GM12891 (cell line): ENCODE data around the gene TMEM218.
A peak's percentile ranks its signal among the peaks of the same experiment; 100 is the strongest.
"Not testable (repeated sequence)": the region's sequence is repeated elsewhere in the genome, so short reads cannot be mapped to it uniquely, and the experiment has no call there.

Experiments
- DNase-seq: peaks from one replicate; pipeline ENCODE4 v3.0.0; 2011; ENCODE audit warnings: low spot score; ENCODE audit not compliant: insufficient read length
- FAIRE-seq: peaks from 2 replicates; lab custom pipeline; 2011; peaks lifted over from hg19 to GRCh38; lab: Jason Lieb, UNC
- PAX5 ChIP-seq: IDR thresholded peaks from 2 replicates; pipeline ENCODE4 v1.6.1; 2011; ENCODE audit warnings: low read length, moderate library complexity, mild to moderate bottlenecking; ENCODE audit not compliant: insufficient read depth, severe bottlenecking
- POLR2A ChIP-seq: IDR thresholded peaks from 2 replicates; pipeline ENCODE4 v1.6.1; 2011; ENCODE audit warnings: low read depth, low read length, control low read depth
- POLR2AphosphoS5 ChIP-seq: IDR thresholded peaks from 2 replicates; pipeline ENCODE4 v1.6.1; 2011; ENCODE audit warnings: low read depth, low read length, control low read depth
- POU2F2 ChIP-seq: IDR thresholded peaks from 2 replicates; pipeline ENCODE4 v1.6.1; 2011; ENCODE audit warnings: low read depth, mild to moderate bottlenecking, control low read depth, low read length, moderate library complexity
- SPI1 ChIP-seq: IDR thresholded peaks from 2 replicates; pipeline ENCODE4 v1.6.1; 2011; ENCODE audit warnings: low read depth, low read length, control low read depth
- TAF1 ChIP-seq: IDR thresholded peaks from 2 replicates; pipeline ENCODE4 v1.6.1; 2011; ENCODE audit warnings: low read depth, low read length, control low read depth

TMEM218 gene

DNA sequence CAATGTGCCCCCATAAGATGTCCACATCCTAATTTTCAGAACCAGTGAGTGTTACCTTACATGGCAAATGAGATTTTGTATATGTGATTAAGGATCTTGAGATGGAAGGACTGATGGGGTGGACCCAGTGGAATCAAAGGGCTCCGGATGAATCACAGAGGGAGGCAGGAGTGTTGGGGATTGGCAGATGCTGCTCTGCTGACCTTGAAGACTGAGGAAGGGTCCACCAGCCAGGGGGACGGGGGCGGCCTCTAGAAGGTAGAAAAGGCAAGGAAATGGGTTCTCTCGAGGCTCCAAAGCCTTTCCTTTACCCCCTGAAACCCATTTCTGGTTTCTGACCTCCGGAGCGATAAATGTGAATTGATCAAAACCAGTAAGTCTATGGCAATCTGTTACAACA is 18.8 kb downstream of the TMEM218 start:
- TF ChIP-seq PAX5: no peak
- no peak for TF ChIP-seq POLR2A
- TF ChIP-seq TAF1: no peak
- TF ChIP-seq SPI1: no peak
- no peak for TF ChIP-seq POU2F2
- TF ChIP-seq POLR2AphosphoS5: no peak
- FAIRE-seq (no peak), DNase-seq (no peak)

- TF ChIP-seq TAF1 (no peak), POLR2AphosphoS5 (no peak), PAX5 (no peak)
- FAIRE-seq (no peak), DNase-seq (no peak)
Measured at GRCh38 chr11:125091877-125092664, 19.4 kb downstream of the TMEM218 start.

- DNase-seq: no peak
- no peak for TF ChIP-seq POU2F2
- no peak for TF ChIP-seq POLR2A
- no peak for TF ChIP-seq POLR2AphosphoS5
- no peak for TF ChIP-seq TAF1
- no peak for TF ChIP-seq SPI1
- no peak for TF ChIP-seq PAX5
- peak; percentile 57 for FAIRE-seq
Measured at GRCh38 chr11:125091247-125091876, 20.1 kb downstream of the TMEM218 start.

DNA sequence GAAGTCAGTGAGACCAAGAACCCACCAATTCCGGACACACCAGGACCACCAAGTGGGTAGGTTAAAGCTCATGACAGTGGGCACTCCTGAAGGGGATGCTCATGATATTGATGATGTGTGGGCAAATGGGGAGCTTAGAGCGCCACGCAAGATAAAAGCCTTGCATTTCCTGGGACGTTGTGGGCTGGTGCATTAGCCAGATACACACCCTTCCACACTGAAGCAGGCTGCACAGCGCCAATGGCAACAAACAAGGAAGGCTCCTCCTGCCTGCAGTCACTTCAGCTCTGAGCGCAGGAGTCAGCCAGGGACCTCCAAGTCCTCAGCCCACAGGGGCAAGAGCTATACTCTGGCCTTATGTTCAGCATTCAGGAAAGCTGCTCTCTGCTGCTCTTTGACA is 20.6 kb downstream of the TMEM218 start:
- TF ChIP-seq PAX5 (no peak), POLR2AphosphoS5 (no peak), POU2F2 (no peak), SPI1 (no peak)
- DNase-seq: no peak
- FAIRE-seq: no peak

- DNase-seq, FAIRE-seq: not testable (repeated sequence)
Measured at GRCh38 chr11:125090151-125090550, 21.3 kb downstream of the TMEM218 start.

DNA sequence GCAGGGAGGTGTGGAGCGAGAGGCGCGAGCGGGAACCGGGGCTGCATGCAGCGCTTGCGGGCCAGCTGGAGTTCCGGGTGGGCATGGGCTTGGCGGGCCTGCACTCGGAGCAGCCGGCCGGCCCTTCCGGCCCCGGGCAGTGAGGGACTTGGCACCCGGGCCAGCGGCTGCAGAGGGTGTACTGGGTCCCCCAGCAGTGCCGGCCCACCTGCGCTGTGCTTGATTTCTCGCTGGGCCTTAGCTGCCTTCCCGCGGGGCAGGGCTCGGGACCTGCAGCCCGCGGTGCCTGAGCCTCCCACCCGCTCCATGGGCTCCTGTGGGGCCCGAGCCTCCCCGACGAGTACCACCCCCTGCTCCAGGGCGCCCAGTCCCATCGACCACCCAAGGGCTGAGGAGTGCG is 21.9 kb downstream of the TMEM218 start:
- DNase-seq, FAIRE-seq: not testable (repeated sequence)

GRCh38 chr11:125088576-125089455 is 22.6 kb downstream of the TMEM218 start:
- TF ChIP-seq TAF1: no peak
- no peak for TF ChIP-seq PAX5
- no peak for TF ChIP-seq POLR2A
- no peak for FAIRE-seq
- no peak for DNase-seq

GRCh38 chr11:125088123-125088522 is 23.3 kb downstream of the TMEM218 start:
- no peak for FAIRE-seq
- DNase-seq: no peak
- TF ChIP-seq SPI1 (no peak), POLR2A (no peak), POLR2AphosphoS5 (no peak), TAF1 (no peak)

DNA sequence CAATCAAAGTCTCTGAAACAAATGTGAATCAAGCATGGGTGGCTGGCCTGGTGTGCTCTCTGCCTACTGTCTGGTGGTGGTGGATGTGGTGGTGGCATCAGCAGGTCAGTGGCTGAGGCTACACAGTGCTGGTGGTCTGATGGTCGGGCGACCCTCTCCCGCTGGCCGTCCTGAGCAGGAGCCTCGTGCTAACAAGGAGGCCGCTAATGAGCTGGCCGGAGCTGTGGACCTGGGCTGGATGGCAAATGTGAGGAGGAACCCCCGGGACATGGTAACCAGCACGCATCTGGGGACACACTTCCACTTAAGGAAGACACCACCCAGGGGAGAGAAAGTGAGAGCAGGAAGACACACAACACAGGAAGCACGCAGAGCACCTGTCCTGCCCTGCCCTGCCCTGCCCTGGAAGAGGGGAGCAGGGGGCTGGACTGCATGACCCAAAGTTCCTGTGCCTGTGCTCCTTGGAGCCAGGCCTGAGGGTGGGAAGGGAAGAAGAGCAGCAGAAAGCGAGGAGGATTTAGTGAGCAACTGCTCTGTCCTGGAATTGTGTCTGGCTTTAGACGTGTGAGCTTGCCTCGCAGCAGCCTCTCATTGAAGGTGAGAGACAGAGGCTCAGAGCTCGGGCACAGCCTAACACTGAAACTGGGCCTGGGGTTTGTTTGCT is 24.7 kb downstream of the TMEM218 start:
- no peak for TF ChIP-seq POLR2A
- no peak for TF ChIP-seq PAX5
- TF ChIP-seq TAF1: no peak

More for the DNA sequence above, 24.7 kb downstream of the TMEM218 start:
- FAIRE-seq (no peak), DNase-seq (no peak)
